Type B pancreatic cell (in vitro differentiated cells): Measurements from ENCODE around the gene HS3ST3B1. TPM values are rescaled to one million over a fixed set of nuclear protein-coding genes. Genes with fewer than 3 reads are reported as not detected.

ENCODE experiments used
- DNase-seq: peaks from one replicate; pipeline ENCODE4 v3.0.0; 2021; ENCODE audit warnings: mixed read lengths; ENCODE audit not compliant: unreplicated experiment; ENCODE audit errors: extremely low spot score
- H3K27ac Mint-ChIP-seq: 2 replicates; pipeline ENCODE4 v1.8.0; 2021; ENCODE audit warnings: mild to moderate bottlenecking, mixed read lengths
- H3K27me3 Mint-ChIP-seq: 2 replicates; pipeline ENCODE4 v1.8.0; 2021; ENCODE audit warnings: mixed read lengths
- H3K36me3 Mint-ChIP-seq: 2 replicates; pipeline ENCODE4 v1.8.0; 2021; ENCODE audit warnings: mixed read lengths
- H3K4me1 Mint-ChIP-seq: one replicate; pipeline ENCODE4 v1.8.0; 2021; ENCODE audit warnings: mixed read lengths; ENCODE audit not compliant: unreplicated experiment
- H3K4me3 Mint-ChIP-seq: 2 replicates; pipeline ENCODE4 v1.8.0; 2021; ENCODE audit warnings: mild to moderate bottlenecking, mixed read lengths
- H3K9me3 Mint-ChIP-seq: 2 replicates; pipeline ENCODE4 v1.8.0; 2021; ENCODE audit warnings: mixed read lengths
- total RNA-seq: library from RNA; stranded (reverse); gene quantifications from 2 replicates; pipeline ENCODE4 v1.2.1, GENCODE V29; 2021; ENCODE audit warnings: low replicate concordance
- TF ChIP-seq, protein P1 (sequence below): fragments of 200-600 bp; sonication (generic); conservative IDR thresholded peaks from 2 replicates; pipeline ENCODE4 v1.5.0; 2021; ENCODE audit warnings: antibody characterized with exemption, mild to moderate bottlenecking

HS3ST3B1 gene
- total RNA-seq, 1 donor from 2014 or later = 12.9 TPM

DNA sequence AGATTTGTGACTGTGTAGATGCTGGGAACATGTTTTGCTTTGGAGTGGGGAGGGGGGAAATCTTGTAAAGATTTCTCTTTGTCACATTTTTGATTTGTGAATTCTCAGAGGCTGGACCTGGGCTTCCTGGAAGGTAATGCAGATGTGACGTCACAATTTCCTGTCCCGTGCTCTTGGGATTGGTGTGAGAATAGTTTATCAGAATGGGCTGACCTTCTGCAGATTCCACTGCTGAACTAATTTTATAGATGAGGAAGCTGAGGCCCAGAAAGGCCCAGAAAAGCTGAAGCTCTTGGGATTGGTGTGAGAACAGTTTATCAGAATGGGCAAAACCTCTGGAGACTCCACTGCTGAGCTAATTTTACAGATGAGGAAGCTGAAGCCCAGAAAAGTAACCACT, 34.0 kb downstream of the HS3ST3B1 start:
- TF ChIP-seq, protein P1, sequence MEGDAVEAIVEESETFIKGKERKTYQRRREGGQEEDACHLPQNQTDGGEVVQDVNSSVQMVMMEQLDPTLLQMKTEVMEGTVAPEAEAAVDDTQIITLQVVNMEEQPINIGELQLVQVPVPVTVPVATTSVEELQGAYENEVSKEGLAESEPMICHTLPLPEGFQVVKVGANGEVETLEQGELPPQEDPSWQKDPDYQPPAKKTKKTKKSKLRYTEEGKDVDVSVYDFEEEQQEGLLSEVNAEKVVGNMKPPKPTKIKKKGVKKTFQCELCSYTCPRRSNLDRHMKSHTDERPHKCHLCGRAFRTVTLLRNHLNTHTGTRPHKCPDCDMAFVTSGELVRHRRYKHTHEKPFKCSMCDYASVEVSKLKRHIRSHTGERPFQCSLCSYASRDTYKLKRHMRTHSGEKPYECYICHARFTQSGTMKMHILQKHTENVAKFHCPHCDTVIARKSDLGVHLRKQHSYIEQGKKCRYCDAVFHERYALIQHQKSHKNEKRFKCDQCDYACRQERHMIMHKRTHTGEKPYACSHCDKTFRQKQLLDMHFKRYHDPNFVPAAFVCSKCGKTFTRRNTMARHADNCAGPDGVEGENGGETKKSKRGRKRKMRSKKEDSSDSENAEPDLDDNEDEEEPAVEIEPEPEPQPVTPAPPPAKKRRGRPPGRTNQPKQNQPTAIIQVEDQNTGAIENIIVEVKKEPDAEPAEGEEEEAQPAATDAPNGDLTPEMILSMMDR = no peak
- Mint-ChIP-seq H3K9me3 (no peaks in the 10 kb centered on the region), H3K36me3 (peaks cover 5% of the 10 kb centered on the region), H3K4me1 (peaks cover 14% of the 10 kb centered on the region), H3K27me3 (peaks cover 3% of the 10 kb centered on the region), H3K27ac (no peak overlapping the region), H3K4me3 (no peak overlapping the region)
- no peak for DNase-seq

DNA sequence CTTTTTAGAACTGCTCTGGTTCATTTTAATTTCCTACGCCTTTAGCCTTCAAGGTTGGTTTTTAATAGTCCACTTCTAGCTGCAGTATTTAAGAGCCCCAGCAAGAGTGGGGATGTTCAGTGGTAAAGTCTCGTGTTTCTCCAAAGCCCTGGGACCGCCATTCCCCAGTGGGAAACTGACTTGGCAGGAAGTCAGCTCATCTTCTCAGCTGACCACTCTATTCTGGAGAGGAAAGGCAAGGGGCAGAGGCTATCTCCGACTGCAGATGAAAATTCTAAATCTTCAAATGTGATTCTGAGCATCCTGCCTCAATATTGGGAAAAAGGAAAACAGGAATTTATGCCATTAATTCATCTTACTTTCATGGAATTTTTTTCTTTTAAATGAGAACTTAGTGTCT, 35.5 kb downstream of the HS3ST3B1 start:
- TF ChIP-seq, protein P1 = no peak
- no peak overlapping the region for H3K27ac Mint-ChIP-seq
- no peak for DNase-seq
- no peak overlapping the region for H3K4me3 Mint-ChIP-seq
- H3K36me3 Mint-ChIP-seq = peaks cover 5% of the 10 kb centered on the region
- peaks cover 18% of the 10 kb centered on the region for H3K4me1 Mint-ChIP-seq
- peaks cover 5% of the 10 kb centered on the region for H3K27me3 Mint-ChIP-seq
- H3K9me3 Mint-ChIP-seq = no peaks in the 10 kb centered on the region

DNA sequence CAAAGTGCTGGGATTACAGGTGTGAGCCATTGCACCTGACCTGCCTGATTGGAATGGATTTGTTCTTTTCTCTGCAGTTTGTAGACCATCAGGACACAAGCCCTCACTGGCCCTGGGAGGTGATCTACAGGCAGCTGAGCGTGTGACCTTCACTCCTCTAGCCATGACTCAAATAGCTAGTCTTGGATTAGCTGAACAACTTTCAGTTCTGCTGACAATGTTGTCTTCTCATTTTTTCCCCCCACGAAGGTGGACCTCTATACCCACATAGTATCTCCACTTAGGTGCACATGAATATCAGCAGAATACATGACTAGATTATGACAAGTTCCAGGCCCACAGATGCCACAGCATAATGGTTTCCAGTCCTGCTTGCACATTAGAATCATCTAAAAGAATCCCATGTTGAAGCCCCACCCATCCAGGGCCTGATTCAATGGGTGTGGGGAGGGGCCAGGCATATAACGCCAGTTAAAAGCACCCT, 36.8 kb downstream of the HS3ST3B1 start:
- no peak for DNase-seq
- no peak overlapping the region for H3K27ac Mint-ChIP-seq
- H3K36me3 Mint-ChIP-seq = peaks cover 5% of the 10 kb centered on the region
- H3K27me3 Mint-ChIP-seq = peaks cover 5% of the 10 kb centered on the region
- H3K9me3 Mint-ChIP-seq = no peaks in the 10 kb centered on the region
- peaks cover 10% of the 10 kb centered on the region for H3K4me1 Mint-ChIP-seq
- no peak overlapping the region for H3K4me3 Mint-ChIP-seq
- TF ChIP-seq, protein P1 = no peak

DNA sequence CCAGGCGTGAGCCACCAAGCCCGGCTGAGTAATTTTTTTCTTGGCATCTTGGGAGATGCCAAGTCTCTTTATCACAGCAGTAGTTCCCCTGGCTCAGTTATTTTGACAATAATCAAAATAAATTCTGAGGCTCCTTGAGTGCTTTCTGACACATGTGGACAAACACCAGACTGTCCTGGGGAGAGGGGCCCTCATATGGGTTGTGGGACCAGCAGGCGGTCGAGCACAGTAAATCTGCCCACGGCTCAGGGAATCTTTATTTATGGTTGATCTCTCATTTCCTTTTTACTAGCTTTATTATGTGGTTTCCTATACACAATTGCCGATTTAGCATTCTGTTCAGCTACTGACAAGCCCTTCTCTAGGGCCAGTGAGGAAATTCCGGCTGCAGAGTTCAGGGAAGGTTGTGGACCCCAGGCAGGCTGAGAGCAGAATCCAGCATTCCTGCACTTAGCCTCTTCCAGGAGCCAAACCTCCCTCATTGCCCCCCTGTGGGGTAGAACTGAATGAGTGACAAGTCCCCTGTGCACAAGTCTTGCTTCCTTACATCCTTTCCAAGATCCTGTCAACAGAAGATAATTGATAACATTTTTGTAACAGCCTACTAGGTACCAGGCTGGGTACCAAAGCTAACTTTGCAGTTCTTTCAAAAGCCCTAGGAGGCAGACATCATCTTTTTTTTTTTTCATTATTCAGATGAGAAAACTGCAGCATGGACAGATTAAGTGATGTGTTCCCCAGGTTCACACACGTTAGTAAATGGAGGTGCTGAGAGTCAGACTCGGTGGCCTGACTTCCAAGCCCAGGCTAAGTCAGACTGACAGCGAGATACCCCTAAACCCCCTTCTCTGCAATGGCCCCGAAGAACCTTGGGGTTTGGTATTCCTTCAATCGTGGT, 40.2 kb downstream of the HS3ST3B1 start:
- H3K27me3 Mint-ChIP-seq = peaks cover 5% of the 10 kb centered on the region
- no peak for DNase-seq
- H3K4me3 Mint-ChIP-seq = peak overlapping the region; percentile 37
- peaks cover 9% of the 10 kb centered on the region for H3K36me3 Mint-ChIP-seq
- H3K4me1 Mint-ChIP-seq = peaks cover 10% of the 10 kb centered on the region
- H3K27ac Mint-ChIP-seq = no peak overlapping the region
- TF ChIP-seq, protein P1 = no peak
- no peaks in the 10 kb centered on the region for H3K9me3 Mint-ChIP-seq

DNA sequence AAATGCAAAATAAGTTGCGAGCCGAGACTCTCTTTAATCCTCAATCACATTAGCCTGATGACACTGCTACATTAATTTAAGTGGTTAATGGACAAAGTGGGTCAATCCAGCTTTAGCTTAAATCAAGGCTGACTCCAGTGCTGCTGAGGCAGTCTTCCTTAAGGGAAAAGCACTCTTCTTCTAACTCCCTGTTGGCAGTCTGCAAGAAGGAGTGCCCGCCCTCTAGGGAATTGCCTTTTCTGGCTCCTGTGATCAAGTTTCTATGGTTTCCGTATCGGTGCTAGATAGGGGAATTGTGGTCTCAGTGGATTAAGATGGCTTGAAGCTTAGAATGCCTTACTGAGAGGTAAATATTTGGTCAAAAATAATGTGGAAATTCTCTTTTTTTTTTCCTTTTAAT, 41.0 kb downstream of the HS3ST3B1 start:
- Mint-ChIP-seq H3K9me3 (no peaks in the 10 kb centered on the region), H3K4me1 (peaks cover 10% of the 10 kb centered on the region), H3K27me3 (peaks cover 5% of the 10 kb centered on the region), H3K36me3 (peaks cover 9% of the 10 kb centered on the region), H3K4me3 (no peak overlapping the region), H3K27ac (no peak overlapping the region)
- TF ChIP-seq, protein P1 = no peak
- DNase-seq = no peak
